Endothelial cell of umbilical vein (primary cell): ENCODE data around the gene UVRAG. TPM values are rescaled to one million over a fixed set of nuclear protein-coding genes. Genes with fewer than 3 reads are reported as not detected.

ENCODE experiments used
- BruUV-seq: library from RNA; stranded (reverse); fragments of 400-500 nt; replicated peaks from 2 replicates; lab custom pipeline; 2021; lab: Mats Ljungman, UMichigan
- CTCF ChIA-PET: fragments of 300-600, 350-600 bp; sonication (Branson Sonifier 250); formaldehyde crosslinking; loops from one replicate; lab custom pipeline; 2021; ENCODE audit warnings: antibody characterized with exemption, inconsistent platforms; lab: Charles Lee
- POLR2A ChIA-PET: fragments of 300-600, 350-600 bp; sonication (Branson Sonifier 250); formaldehyde crosslinking; loops from one replicate; lab custom pipeline; 2021; ENCODE audit warnings: antibody characterized with exemption, inconsistent platforms; lab: Charles Lee
- DNase-seq: peaks from one replicate; pipeline ENCODE4 v3.0.0-alpha.2; 2011; ENCODE audit warnings: low read depth, low spot score
- FAIRE-seq: peaks from 2 replicates; lab custom pipeline; 2011; peaks lifted over from hg19 to GRCh38; lab: Jason Lieb, UNC
- H2AFZ ChIP-seq: 2 replicates; pipeline ENCODE4 v1.6.0; 2012; ENCODE audit warnings: low read depth, low read length, control low read depth, inconsistent platforms
- H3K27ac ChIP-seq: 2 replicates; pipeline ENCODE4 v1.5.1; 2011; ENCODE audit warnings: low read depth, mild to moderate bottlenecking, control low read depth, low read length, moderate library complexity; ENCODE audit not compliant: insufficient read depth
- H3K27me3 ChIP-seq, 2 experiments: 2 replicates each; pipeline versions ENCODE4 v1.6.0 to v1.6.1; 2011; ENCODE audit warnings: low read length in 2 of 2, mixed read lengths in 1 of 2; ENCODE audit not compliant: control insufficient read depth in 2 of 2, insufficient read depth in 2 of 2
- H3K36me3 ChIP-seq, 2 experiments: 2 replicates in 1 of 2; 3 replicates in 1 of 2; pipeline ENCODE4 v1.5.1; 2011; ENCODE audit warnings: low read length in 2 of 2, mild to moderate bottlenecking in 1 of 2, moderate library complexity in 1 of 2; ENCODE audit not compliant: control insufficient read depth in 2 of 2, insufficient read depth in 2 of 2; ENCODE audit errors: extremely low read depth in 1 of 2
- H3K4me1 ChIP-seq: 3 replicates; pipeline ENCODE4 v1.5.1; 2011; ENCODE audit warnings: mild to moderate bottlenecking, low read length; ENCODE audit not compliant: control insufficient read depth, insufficient read depth; ENCODE audit errors: extremely low read depth
- H3K4me2 ChIP-seq: 2 replicates; pipeline ENCODE4 v1.6.1; 2011; ENCODE audit warnings: low read length, control low read depth, mixed read lengths; ENCODE audit not compliant: insufficient read depth
- H3K4me3 ChIP-seq, 3 experiments: fragments of 200-600 bp in 1 of 3; sonication (generic), shearing (Covaris generic) in 1 of 3; replicated peaks in 1 of 3; 2 replicates each; pipeline ENCODE4 v1.5.1; 2011 to 2016; ENCODE audit warnings: control low read depth in 3 of 3, low read length in 3 of 3, mild to moderate bottlenecking in 2 of 3, inconsistent platforms in 1 of 3, low read depth in 1 of 3, moderate library complexity in 1 of 3; ENCODE audit not compliant: insufficient read depth in 1 of 3
- H3K79me2 ChIP-seq: 2 replicates; pipeline ENCODE4 v1.6.0; 2012; ENCODE audit warnings: low read length, inconsistent platforms; ENCODE audit not compliant: control insufficient read depth, insufficient read depth
- H3K9ac ChIP-seq: replicated peaks from 2 replicates; pipeline ENCODE3; 2011; ENCODE audit warnings: low read length, control low read depth; ENCODE audit not compliant: insufficient read depth; ENCODE audit errors: extremely low read depth
- H3K9me1 ChIP-seq: replicated peaks from 3 replicates; pipeline ENCODE4 v1.6.0; 2011; ENCODE audit warnings: mild to moderate bottlenecking, low read length; ENCODE audit not compliant: control insufficient read depth, insufficient read depth; ENCODE audit errors: extremely low read depth
- H3K9me3 ChIP-seq: replicated peaks from 2 replicates; pipeline ENCODE4 v1.5.1; 2012; ENCODE audit warnings: low read length, inconsistent platforms; ENCODE audit not compliant: control insufficient read depth, insufficient read depth
- H4K20me1 ChIP-seq: replicated peaks from 2 replicates; pipeline ENCODE3; 2011; ENCODE audit warnings: mild to moderate bottlenecking, low read length; ENCODE audit not compliant: control insufficient read depth, insufficient read depth; ENCODE audit errors: extremely low read depth
- EZH2 ChIP-seq: IDR thresholded peaks from 2 replicates; pipeline ENCODE4 v1.6.1; 2012; ENCODE audit warnings: borderline replicate concordance, low read depth, mild to moderate bottlenecking, moderate library complexity, low read length, inconsistent platforms; ENCODE audit not compliant: severe bottlenecking
- FOS ChIP-seq: IDR thresholded peaks from 2 replicates; pipeline ENCODE4 v1.6.1; 2011; ENCODE audit warnings: mild to moderate bottlenecking, low read length, moderate library complexity, borderline replicate concordance; ENCODE audit not compliant: insufficient read depth
- GATA2 ChIP-seq: IDR thresholded peaks from 2 replicates; pipeline ENCODE4 v1.7.0; 2011; ENCODE audit warnings: low read depth, mild to moderate bottlenecking, moderate library complexity, mixed read lengths, low read length; ENCODE audit not compliant: insufficient read length, insufficient read depth
- JUN ChIP-seq: IDR thresholded peaks from 2 replicates; pipeline ENCODE4 v1.6.1; 2011; ENCODE audit warnings: borderline replicate concordance, low read depth; ENCODE audit not compliant: insufficient read length, insufficient read depth
- MYC ChIP-seq: IDR thresholded peaks from one replicate; pipeline ENCODE4 v1.6.1; 2011; ENCODE audit warnings: mild to moderate bottlenecking, low read depth, low read length
- dilution Hi-C: fragments of 300-500 bp; cut with MboI; formaldehyde crosslinking; loops from one replicate; pipeline ENCODE4 v1.15.0; 2019; ENCODE audit warnings: low sequenced_read_pairs; ENCODE audit not compliant: extremely low pct_ligation_motif_present
- intact Hi-C: fragments of 100-400 bp; cut with micrococcal nuclease; formaldehyde crosslinking; loops from one replicate; pipeline ENCODE4 v1.10.0; 2022
- polyA plus RNA-seq, 4 experiments: library from polyadenylated mRNA; depleted of rRNA in 3 of 4; stranded (reverse) in 3 of 4; unstranded in 1 of 4; fragments of >200 nt; gene quantifications; 2 replicates each; pipeline versions ENCODE4 v1.2.1 to v1.2.3, GENCODE V29; 2011 to 2012; ENCODE audit warnings: missing spikeins in 1 of 4
- total RNA-seq: library from RNA; stranded (reverse); gene quantifications from 2 replicates; pipeline ENCODE4 v1.2.3, GENCODE V29; 2021
- TF ChIP-seq, protein P1 (sequence below): IDR thresholded peaks from 2 replicates; pipeline ENCODE4 v1.6.1; 2011; ENCODE audit not compliant: insufficient read depth, insufficient read length
- TF ChIP-seq, protein P2 (sequence below), 2 donors: IDR thresholded peaks; 1 replicate in 1 of 2; 2 replicates in 1 of 2; pipeline ENCODE4 v1.5.1; 2011; ENCODE audit warnings: low read length in 2 of 2, mild to moderate bottlenecking in 2 of 2, moderate library complexity in 2 of 2, control low read depth in 1 of 2, inconsistent platforms in 1 of 2, low read depth in 1 of 2; ENCODE audit not compliant: insufficient read depth in 1 of 2; ENCODE audit errors: extremely low read depth in 1 of 2

The UVRAG gene
- total and polyA plus RNA-seq, 2 donors (not counting 3 experiments of a cell fraction or from before 2014, with no cell fraction given): 21.2 to 65.6 TPM

DNA sequence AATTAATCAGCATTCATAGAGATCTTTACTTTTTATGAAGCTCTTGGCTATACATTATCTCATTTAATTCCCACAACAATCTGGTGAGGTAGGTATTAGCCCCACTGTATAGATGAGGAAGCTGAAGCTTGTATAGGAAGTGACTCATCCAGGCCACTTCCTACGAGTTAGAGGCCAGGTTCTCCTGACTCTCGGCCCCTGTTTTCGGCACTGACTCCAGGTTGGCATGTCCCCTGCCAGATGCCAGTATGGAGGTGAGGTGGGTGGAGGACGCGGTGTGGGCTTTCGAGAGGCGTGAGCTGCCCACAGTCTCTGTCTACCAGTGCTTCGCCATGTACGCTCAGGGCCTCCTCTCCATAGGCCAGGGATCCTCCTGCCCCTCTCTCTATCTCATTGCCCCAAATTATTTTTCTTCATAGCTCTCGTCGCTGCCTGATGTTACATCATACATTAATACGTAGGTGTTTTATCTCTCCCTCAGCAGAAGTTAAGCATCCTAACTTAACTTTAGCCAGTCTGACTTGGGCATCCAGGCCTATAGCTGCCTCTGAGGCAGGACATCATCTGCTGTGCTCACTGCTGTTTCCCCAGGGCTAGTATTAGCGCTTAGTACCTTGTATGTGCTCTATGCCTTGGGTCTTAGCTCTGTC is 37.4 kb upstream of the UVRAG start:
- Histone ChIP-seq H3K9me1 (no peaks in the 10 kb centered on the region), H3K27ac (no peak overlapping the region), H3K4me1 (peaks cover 11% of the 10 kb centered on the region), H3K79me2 (no peaks in the 10 kb centered on the region), H4K20me1 (no peaks in the 10 kb centered on the region), H2AFZ (no peak overlapping the region), H3K36me3 (no peaks in the 10 kb centered on the region), H3K9me3 (no peaks in the 10 kb centered on the region), H3K4me3 (no peak overlapping the region), H3K4me2 (peak overlapping the region; percentile 51), H3K27me3 (no peaks in the 10 kb centered on the region), H3K9ac (no peak overlapping the region)
- CTCF ChIA-PET: interaction anchor here (0.5 to 1.2 kb wide), 6 partner anchors 8 to 404 kb away, joined by 3 to 4 read pairs (median 3); no protein-coding TSS in a partner anchor
- DNase-seq: no peak
- BruUV-seq: no TSS peak
- dilution Hi-C loops: no loop called here
- peak; percentile 65 for TF ChIP-seq JUN
- TF ChIP-seq, protein P1, sequence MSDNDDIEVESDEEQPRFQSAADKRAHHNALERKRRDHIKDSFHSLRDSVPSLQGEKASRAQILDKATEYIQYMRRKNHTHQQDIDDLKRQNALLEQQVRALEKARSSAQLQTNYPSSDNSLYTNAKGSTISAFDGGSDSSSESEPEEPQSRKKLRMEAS: no peak
- POLR2A ChIA-PET: no interaction called here
- FAIRE-seq: peak; percentile 74
- intact Hi-C loops: no loop called here

DNA sequence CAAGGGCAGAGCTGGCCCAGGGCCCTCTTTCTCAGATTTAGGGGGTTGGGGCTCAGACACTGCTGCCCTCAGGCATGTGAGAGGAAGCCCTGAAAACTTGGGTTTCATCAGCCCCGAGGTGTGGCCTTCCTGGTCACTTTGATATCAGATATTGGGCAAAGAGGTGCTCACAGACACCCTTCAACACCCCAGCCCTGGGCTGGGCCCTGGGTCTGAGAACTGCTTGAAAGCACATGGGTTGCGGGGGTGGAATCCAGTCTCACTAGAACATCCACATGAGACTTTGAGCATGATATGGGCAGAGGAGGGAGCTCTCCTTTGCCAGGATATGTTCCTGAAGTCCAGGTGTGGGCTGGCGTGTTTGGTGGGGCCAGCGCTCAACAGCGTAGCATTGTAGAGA is 36.0 kb upstream of the UVRAG start:
- Histone ChIP-seq H3K27me3 (no peaks in the 10 kb centered on the region), H4K20me1 (no peaks in the 10 kb centered on the region), H3K9me1 (no peaks in the 10 kb centered on the region), H3K27ac (no peak overlapping the region), H3K9me3 (no peaks in the 10 kb centered on the region), H2AFZ (no peak overlapping the region), H3K4me3 (no peak overlapping the region), H3K4me1 (peaks cover 11% of the 10 kb centered on the region), H3K9ac (no peak overlapping the region), H3K36me3 (no peaks in the 10 kb centered on the region), H3K79me2 (no peaks in the 10 kb centered on the region), H3K4me2 (no peak overlapping the region)
- BruUV-seq: no TSS peak
- CTCF ChIA-PET: interaction anchor here (1.2 kb wide), 1 partner anchor 9 kb away, joined by 3 read pairs; no protein-coding TSS in a partner anchor
- intact Hi-C loops: no loop called here
- DNase-seq (no peak), FAIRE-seq (no peak)
- dilution Hi-C loops: no loop called here
- POLR2A ChIA-PET: no interaction called here
- TF ChIP-seq EZH2 (no peak), MYC (no peak), FOS (no peak), GATA2 (no peak)
- TF ChIP-seq, protein P1: no peak
- TF ChIP-seq, protein P2, sequence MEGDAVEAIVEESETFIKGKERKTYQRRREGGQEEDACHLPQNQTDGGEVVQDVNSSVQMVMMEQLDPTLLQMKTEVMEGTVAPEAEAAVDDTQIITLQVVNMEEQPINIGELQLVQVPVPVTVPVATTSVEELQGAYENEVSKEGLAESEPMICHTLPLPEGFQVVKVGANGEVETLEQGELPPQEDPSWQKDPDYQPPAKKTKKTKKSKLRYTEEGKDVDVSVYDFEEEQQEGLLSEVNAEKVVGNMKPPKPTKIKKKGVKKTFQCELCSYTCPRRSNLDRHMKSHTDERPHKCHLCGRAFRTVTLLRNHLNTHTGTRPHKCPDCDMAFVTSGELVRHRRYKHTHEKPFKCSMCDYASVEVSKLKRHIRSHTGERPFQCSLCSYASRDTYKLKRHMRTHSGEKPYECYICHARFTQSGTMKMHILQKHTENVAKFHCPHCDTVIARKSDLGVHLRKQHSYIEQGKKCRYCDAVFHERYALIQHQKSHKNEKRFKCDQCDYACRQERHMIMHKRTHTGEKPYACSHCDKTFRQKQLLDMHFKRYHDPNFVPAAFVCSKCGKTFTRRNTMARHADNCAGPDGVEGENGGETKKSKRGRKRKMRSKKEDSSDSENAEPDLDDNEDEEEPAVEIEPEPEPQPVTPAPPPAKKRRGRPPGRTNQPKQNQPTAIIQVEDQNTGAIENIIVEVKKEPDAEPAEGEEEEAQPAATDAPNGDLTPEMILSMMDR (IDR thresholded peaks at IDR 0.05; ENCODE audit: extremely low read depth in 1 of 2, insufficient read depth in 1 of 2, low read depth in 1 of 2, low read length in 2 of 2): no peak
